ENCODE data around the gene NOL6. TPM values are rescaled to one million over a fixed set of nuclear protein-coding genes. Genes with fewer than 3 reads are reported as not detected.

The NOL6 gene
- total RNA-seq, 1 experiment from 2014 or later = 49.6 TPM

DNA sequence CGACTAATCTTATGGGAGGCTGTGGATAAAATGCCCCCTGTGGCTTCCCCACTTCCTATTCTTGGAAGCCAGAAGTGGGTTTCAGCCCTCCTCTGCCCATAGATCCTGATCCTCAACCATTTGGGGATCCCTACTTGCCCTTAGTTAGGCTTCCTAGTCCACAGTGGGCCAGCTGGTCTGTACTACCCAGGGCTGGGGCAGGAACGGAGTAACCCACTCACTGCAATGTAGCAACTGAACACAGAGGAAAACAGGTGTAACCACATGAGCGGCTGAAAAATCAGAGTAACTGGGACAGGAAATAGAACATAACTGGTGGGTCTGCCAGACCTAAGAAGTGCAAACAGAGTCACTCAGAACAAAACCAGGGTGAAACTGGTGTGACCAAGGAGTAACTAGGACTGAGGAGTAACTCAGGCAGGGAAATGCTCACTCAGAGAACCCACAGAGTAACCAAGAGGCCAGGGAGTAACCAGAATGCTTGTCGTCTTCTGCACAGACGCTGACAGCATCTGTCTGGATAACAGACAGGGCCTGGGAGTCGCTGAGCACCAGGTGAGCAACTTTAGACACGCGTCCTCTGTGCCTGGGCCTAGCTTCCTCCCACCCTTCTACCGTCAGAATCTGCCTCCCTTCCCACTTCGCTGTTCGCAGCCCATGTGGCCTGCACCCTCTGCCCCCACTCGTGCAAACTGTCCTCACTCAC lies 27.3 kb downstream of the NOL6 start:
- no TSS peak for BruUV-seq (replicated peaks)
- ChIA-PET POLR2A (ENCODE audit: low non-redundant PET) (no interaction called here), CTCF (interaction anchor here (0.7 to 2.2 kb wide), 3 partner anchors 20 to 27 kb away, joined by 4 to 6 read pairs (median 5); partner anchors contain the start of gene NOL6)
- H3K36me3 ChIP-seq (ENCODE audit: insufficient read depth, low read length, poor library complexity, severe bottlenecking) = no peaks in the 10 kb centered on the region
- no peaks in the 10 kb centered on the region for H3K27me3 ChIP-seq (replicated peaks; ENCODE audit: insufficient read depth, low read depth, low read length, poor library complexity)
- TF ChIP-seq CTCF (conservative IDR thresholded peaks at IDR 0.05; ENCODE audit: low read depth, low read length) (no peak), EZH2 (IDR thresholded peaks at IDR 0.05; ENCODE audit: borderline replicate concordance, low read depth, low read length, poor library complexity, severe bottlenecking) (no peak)
- peaks cover 5% of the 10 kb centered on the region for H3K4me1 ChIP-seq (ENCODE audit: insufficient read depth, low read length, poor library complexity, severe bottlenecking)
- DNase-seq (ENCODE audit: low spot score) = no peak
- intact Hi-C loops (cut with micrococcal nuclease; ENCODE audit: unreplicated experiment) = no loop called here
- H3K4me3 ChIP-seq (ENCODE audit: low read depth, low read length, poor library complexity, severe bottlenecking) = no peak overlapping the region
- no peak overlapping the region for H3K27ac ChIP-seq (ENCODE audit: low read depth, low read length, poor library complexity, severe bottlenecking)
- no peaks in the 10 kb centered on the region for H3K9me3 ChIP-seq (ENCODE audit: low read depth, low read length, poor library complexity, severe bottlenecking)

- peaks cover 5% of the 10 kb centered on the region for H3K4me1 ChIP-seq (ENCODE audit: insufficient read depth, low read length, poor library complexity, severe bottlenecking)
- no peak overlapping the region for H3K4me3 ChIP-seq (ENCODE audit: low read depth, low read length, poor library complexity, severe bottlenecking)
- no peaks in the 10 kb centered on the region for H3K36me3 ChIP-seq (ENCODE audit: insufficient read depth, low read length, poor library complexity, severe bottlenecking)
- intact Hi-C loops (cut with micrococcal nuclease; ENCODE audit: unreplicated experiment) = no loop called here
- H3K27ac ChIP-seq (ENCODE audit: low read depth, low read length, poor library complexity, severe bottlenecking) = no peak overlapping the region
- H3K27me3 ChIP-seq (replicated peaks; ENCODE audit: insufficient read depth, low read depth, low read length, poor library complexity) = no peaks in the 10 kb centered on the region
- BruUV-seq (replicated peaks) = no TSS peak
- ChIA-PET CTCF (interaction anchor here (2.2 kb wide), 1 partner anchor 21 kb away, joined by 6 read pairs; no protein-coding TSS in a partner anchor), POLR2A (ENCODE audit: low non-redundant PET) (no interaction called here)
- no peaks in the 10 kb centered on the region for H3K9me3 ChIP-seq (ENCODE audit: low read depth, low read length, poor library complexity, severe bottlenecking)
- no peak for DNase-seq (ENCODE audit: low spot score)
- TF ChIP-seq CTCF (conservative IDR thresholded peaks at IDR 0.05; ENCODE audit: low read depth, low read length) (no peak), EZH2 (IDR thresholded peaks at IDR 0.05; ENCODE audit: borderline replicate concordance, low read depth, low read length, poor library complexity, severe bottlenecking) (no peak)
Measured at GRCh38 chr9:33445389-33446239, 28.1 kb downstream of the NOL6 start.

GRCh38 chr9:33443464-33444154 lies 30.1 kb downstream of the NOL6 start:
- no peak for DNase-seq (ENCODE audit: low spot score)
- TF ChIP-seq EZH2 (IDR thresholded peaks at IDR 0.05; ENCODE audit: borderline replicate concordance, low read depth, low read length, poor library complexity, severe bottlenecking) (no peak), CTCF (conservative IDR thresholded peaks at IDR 0.05; ENCODE audit: low read depth, low read length) (no peak)
- H3K27me3 ChIP-seq (replicated peaks; ENCODE audit: insufficient read depth, low read depth, low read length, poor library complexity) = no peaks in the 10 kb centered on the region
- intact Hi-C loops (cut with micrococcal nuclease; ENCODE audit: unreplicated experiment) = no loop called here
- H3K4me3 ChIP-seq (ENCODE audit: low read depth, low read length, poor library complexity, severe bottlenecking) = no peak overlapping the region
- no peak overlapping the region for H3K27ac ChIP-seq (ENCODE audit: low read depth, low read length, poor library complexity, severe bottlenecking)
- no TSS peak for BruUV-seq (replicated peaks)
- POLR2A ChIA-PET (ENCODE audit: low non-redundant PET) = no interaction called here
- no peaks in the 10 kb centered on the region for H3K36me3 ChIP-seq (ENCODE audit: insufficient read depth, low read length, poor library complexity, severe bottlenecking)
- CTCF ChIA-PET = no interaction called here
- no peaks in the 10 kb centered on the region for H3K9me3 ChIP-seq (ENCODE audit: low read depth, low read length, poor library complexity, severe bottlenecking)
- H3K4me1 ChIP-seq (ENCODE audit: insufficient read depth, low read length, poor library complexity, severe bottlenecking) = peaks cover 5% of the 10 kb centered on the region

Measured in A673 (cell line).